ENCODE measurements around the gene NPEPL1. TPM values are rescaled to one million over a fixed set of nuclear protein-coding genes. Genes with fewer than 3 reads are reported as not detected.

Gene NPEPL1
- polyA plus RNA-seq, 1 donor (not counting 4 experiments of a cell fraction or from before 2014, with no cell fraction given), result 4.4 TPM

GRCh38 chr20:58696411-58696961 lies 3.9 kb downstream of the NPEPL1 start:
- H3K9me3 ChIP-seq (ENCODE audit: control insufficient read depth, low read depth, low read length), result no peaks in the 10 kb centered on the region
- TF ChIP-seq CTCF (optimal IDR thresholded peaks at IDR 0.05 in 1 of 3, IDR thresholded peaks at IDR 0.05 in 1 of 3, conservative IDR thresholded peaks at IDR 0.05 in 1 of 3; ENCODE audit: extremely low read depth in 1 of 3, insufficient read depth in 2 of 3, low read length in 3 of 3) (no peak), EZH2 (IDR thresholded peaks at IDR 0.05; ENCODE audit: low read length) (no peak)
- no peak overlapping the region for H3K9ac ChIP-seq (ENCODE audit: control insufficient read depth, extremely low read depth, insufficient read depth, low read length)
- H3K36me3 ChIP-seq (ENCODE audit: control insufficient read depth in 2 of 2, extremely low read depth in 1 of 2, insufficient read depth in 2 of 2, low read length in 2 of 2), result peaks cover 0 to 14% of the 10 kb centered on the region in 2 experiments
- H3K9me1 ChIP-seq (ENCODE audit: control insufficient read depth, extremely low read depth, insufficient read depth, low read length), result no peaks in the 10 kb centered on the region
- dilution Hi-C loops (cut with MboI; ENCODE audit: extremely low pct_ligation_motif_present, low sequenced_read_pairs), result no loop called here
- no peaks in the 10 kb centered on the region for H3K79me2 ChIP-seq (ENCODE audit: control insufficient read depth, insufficient read depth, low read length)
- H3K4me3 ChIP-seq (ENCODE audit: control insufficient read depth in 2 of 3, extremely low read depth in 1 of 3, insufficient read depth in 2 of 3, low read depth in 1 of 3, low read length in 3 of 3), result no peak overlapping the region
- no peak overlapping the region for H3K27ac ChIP-seq (ENCODE audit: control insufficient read depth, insufficient read depth, low read length)
- FAIRE-seq, result no peak
- peaks cover 10% of the 10 kb centered on the region for H3K4me1 ChIP-seq (ENCODE audit: control insufficient read depth, extremely low read depth, insufficient read depth, low read length)
- DNase-seq (ENCODE audit: low read depth, low spot score), result no peak
- no peaks in the 10 kb centered on the region for H4K20me1 ChIP-seq (ENCODE audit: control insufficient read depth, extremely low read depth, insufficient read depth, low read length)
- H2AFZ ChIP-seq (ENCODE audit: control insufficient read depth, low read length), result no peak overlapping the region
- H3K27me3 ChIP-seq (ENCODE audit: control insufficient read depth, extremely low read depth, insufficient read depth, low read length), result no peaks in the 10 kb centered on the region
- no peak overlapping the region for H3K4me2 ChIP-seq (ENCODE audit: control insufficient read depth, extremely low read depth, insufficient read depth, low read depth, low read length)

GRCh38 chr20:58697201-58697866 lies 4.7 kb downstream of the NPEPL1 start:
- FAIRE-seq, result no peak

More at GRCh38 chr20:58697201-58697866, 4.7 kb downstream of the NPEPL1 start:
- dilution Hi-C loops (cut with MboI; ENCODE audit: extremely low pct_ligation_motif_present, low sequenced_read_pairs), result no loop called here
- TF ChIP-seq CTCF (optimal IDR thresholded peaks at IDR 0.05 in 1 of 3, IDR thresholded peaks at IDR 0.05 in 1 of 3, conservative IDR thresholded peaks at IDR 0.05 in 1 of 3; ENCODE audit: extremely low read depth in 1 of 3, insufficient read depth in 2 of 3, low read length in 3 of 3) (no peak), EZH2 (IDR thresholded peaks at IDR 0.05; ENCODE audit: low read length) (no peak)
- Histone ChIP-seq H3K27ac (ENCODE audit: control insufficient read depth, insufficient read depth, low read length) (no peak overlapping the region), H3K4me2 (ENCODE audit: control insufficient read depth, extremely low read depth, insufficient read depth, low read depth, low read length) (no peak overlapping the region), H3K27me3 (ENCODE audit: control insufficient read depth, extremely low read depth, insufficient read depth, low read length) (no peaks in the 10 kb centered on the region), H2AFZ (ENCODE audit: control insufficient read depth, low read length) (no peak overlapping the region), H3K36me3 (ENCODE audit: control insufficient read depth in 2 of 2, extremely low read depth in 1 of 2, insufficient read depth in 2 of 2, low read length in 2 of 2) (peaks cover 0 to 19% of the 10 kb centered on the region in 2 experiments), H3K4me3 (ENCODE audit: control insufficient read depth in 2 of 3, extremely low read depth in 1 of 3, insufficient read depth in 2 of 3, low read depth in 1 of 3, low read length in 3 of 3) (no peak overlapping the region), H3K79me2 (ENCODE audit: control insufficient read depth, insufficient read depth, low read length) (no peaks in the 10 kb centered on the region), H3K9me1 (ENCODE audit: control insufficient read depth, extremely low read depth, insufficient read depth, low read length) (no peaks in the 10 kb centered on the region), H3K9ac (ENCODE audit: control insufficient read depth, extremely low read depth, insufficient read depth, low read length) (no peak overlapping the region), H3K4me1 (ENCODE audit: control insufficient read depth, extremely low read depth, insufficient read depth, low read length) (peaks cover 7% of the 10 kb centered on the region), H4K20me1 (ENCODE audit: control insufficient read depth, extremely low read depth, insufficient read depth, low read length) (no peaks in the 10 kb centered on the region), H3K9me3 (ENCODE audit: control insufficient read depth, low read depth, low read length) (no peaks in the 10 kb centered on the region)
- DNase-seq (ENCODE audit: low read depth, low spot score), result no peak
